Astrocyte of the hippocampus (primary cell): ENCODE measurements around the gene ENOX2.
A peak's percentile ranks its signal among the peaks of the same experiment; 100 is the strongest.

Source experiments
- DNase-seq: peaks from one replicate; pipeline ENCODE4 v3.0.0; 2011; ENCODE audit warnings: low read depth, low spot score

ENOX2 gene

GRCh38 chrX:130702867-130703707 is 199.9 kb downstream of the ENOX2 start:
- peak; percentile 15 for DNase-seq

- DNase-seq = no peak
These were observed 202.4 kb downstream of the ENOX2 start for GRCh38 chrX:130700629-130701028.

GRCh38 chrX:130699618-130700017 is 203.4 kb downstream of the ENOX2 start:
- DNase-seq = no peak

GRCh38 chrX:130696542-130696941 is 206.5 kb downstream of the ENOX2 start:
- DNase-seq = no peak

- DNase-seq = no peak
These were observed 207.1 kb downstream of the ENOX2 start for GRCh38 chrX:130695931-130696330.

- no peak for DNase-seq
These were observed 208.0 kb downstream of the ENOX2 start for GRCh38 chrX:130694983-130695382.

- no peak for DNase-seq
These were observed 211.4 kb downstream of the ENOX2 start for GRCh38 chrX:130691576-130691975.

- no peak for DNase-seq
These were observed 214.6 kb downstream of the ENOX2 start for GRCh38 chrX:130688360-130688759.

- DNase-seq = peak; percentile 37
These were observed 220.0 kb downstream of the ENOX2 start for GRCh38 chrX:130682990-130683389.

GRCh38 chrX:130680164-130681035 is 222.6 kb downstream of the ENOX2 start:
- peak; percentile 34 for DNase-seq

- peak; percentile 26 for DNase-seq
These were observed 226.1 kb downstream of the ENOX2 start for GRCh38 chrX:130676861-130677260.

- no peak for DNase-seq
These were observed 230.8 kb downstream of the ENOX2 start for GRCh38 chrX:130672214-130672613.

- DNase-seq = peak; percentile 21
These were observed 233.8 kb downstream of the ENOX2 start for GRCh38 chrX:130669233-130669632.

- DNase-seq = no peak
These were observed 237.7 kb downstream of the ENOX2 start for GRCh38 chrX:130665263-130665662.

GRCh38 chrX:130658310-130658709 is 244.7 kb downstream of the ENOX2 start:
- DNase-seq = no peak

- DNase-seq = peak; percentile 22
These were observed 248.5 kb downstream of the ENOX2 start for GRCh38 chrX:130654409-130654950.

- no peak for DNase-seq
These were observed 250.0 kb downstream of the ENOX2 start for GRCh38 chrX:130652824-130653578.

GRCh38 chrX:130649738-130650137 is 253.3 kb downstream of the ENOX2 start:
- DNase-seq = no peak

- DNase-seq = no peak
These were observed 255.5 kb downstream of the ENOX2 start for GRCh38 chrX:130647468-130647867.

- no peak for DNase-seq
These were observed 256.9 kb downstream of the ENOX2 start for GRCh38 chrX:130645955-130646583.

- DNase-seq = no peak
These were observed 265.4 kb downstream of the ENOX2 start for GRCh38 chrX:130637591-130637990.
